NCI-H2196 treated with DMSO at 0.1 percent for 48 hours (cell line): ENCODE data around the gene STXBP5.

Experiments used
- DNase-seq: peaks from one replicate; lab custom pipeline; 2025; ENCODE audit not compliant: unreplicated experiment; lab: John Stamatoyannopoulos, UW

Gene STXBP5

DNA sequence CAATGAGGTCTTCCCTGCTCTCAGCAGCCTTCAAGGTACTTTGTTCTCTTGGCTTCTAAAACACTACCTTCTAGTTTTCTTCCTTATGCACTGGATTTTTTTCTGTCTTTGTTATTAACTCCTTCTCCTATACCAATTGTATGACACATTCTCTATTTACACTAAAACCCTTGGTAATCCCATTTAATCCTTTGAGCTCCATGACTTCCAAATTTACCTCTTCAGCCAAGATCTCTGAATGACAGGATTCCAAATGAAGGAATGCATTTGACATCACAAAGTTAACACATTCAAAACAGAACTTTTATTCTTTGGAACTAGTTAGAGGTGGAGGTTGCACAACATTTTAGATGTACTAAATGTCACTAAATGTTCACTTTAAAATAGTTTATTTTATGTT is 217.7 kb downstream of the STXBP5 start:
- no peak for DNase-seq

DNA sequence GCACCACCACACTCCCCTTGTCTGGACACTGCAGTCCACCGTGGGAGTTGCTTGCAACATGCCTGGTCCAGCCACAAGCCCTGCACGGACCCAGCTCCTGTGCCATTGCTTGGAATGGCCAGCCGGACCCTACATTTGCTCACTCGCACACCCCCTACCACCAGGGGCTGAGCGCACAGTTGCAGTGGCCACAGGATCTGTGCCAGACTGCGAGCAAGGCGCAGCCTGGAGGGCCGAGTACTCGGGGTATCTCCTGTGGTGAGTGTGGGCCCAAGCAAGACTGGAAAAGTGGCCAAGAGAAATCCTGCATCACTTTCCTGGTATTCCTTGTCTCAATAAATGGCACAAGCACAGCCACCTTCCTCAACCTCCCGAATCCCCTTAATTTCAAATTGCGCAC is 218.9 kb downstream of the STXBP5 start:
- no peak for DNase-seq

DNA sequence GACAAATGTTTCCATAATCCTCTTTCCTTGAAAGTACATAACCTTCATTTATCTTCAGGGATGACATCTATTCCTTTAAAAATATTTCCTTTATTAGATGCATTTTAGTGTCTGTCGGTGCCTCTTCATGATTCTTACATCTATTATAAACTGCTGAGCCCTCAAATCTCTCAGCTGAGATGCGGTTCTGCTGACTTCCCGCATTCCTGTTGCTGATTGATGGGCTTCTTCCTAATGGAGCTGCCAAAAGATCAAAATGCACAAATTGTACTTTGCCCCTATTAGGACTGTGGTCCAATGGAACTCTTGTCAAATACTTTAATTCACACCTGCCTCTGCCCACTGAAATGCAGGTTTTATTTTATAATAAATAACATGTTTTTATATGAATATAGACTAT is 225.6 kb downstream of the STXBP5 start:
- DNase-seq, result no peak

DNA sequence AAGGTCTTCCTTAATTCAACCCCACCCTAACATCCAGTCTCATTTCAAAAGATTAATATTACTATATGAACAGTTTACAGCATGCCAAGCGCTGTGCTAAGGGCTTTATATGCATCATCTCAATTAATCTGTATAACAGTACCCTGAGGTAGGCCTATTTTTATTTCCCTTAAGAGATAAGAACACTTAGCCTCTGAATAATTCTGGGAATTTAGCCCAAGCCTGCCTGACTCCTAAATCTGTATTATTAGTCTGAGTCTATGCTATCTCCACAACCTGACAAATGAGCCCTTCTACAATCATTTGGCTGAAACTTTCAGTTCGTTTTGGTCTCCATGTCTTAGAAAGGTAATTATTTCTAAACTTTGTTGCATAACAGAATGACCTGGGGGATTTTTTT is 226.6 kb downstream of the STXBP5 start:
- DNase-seq, result no peak

DNA sequence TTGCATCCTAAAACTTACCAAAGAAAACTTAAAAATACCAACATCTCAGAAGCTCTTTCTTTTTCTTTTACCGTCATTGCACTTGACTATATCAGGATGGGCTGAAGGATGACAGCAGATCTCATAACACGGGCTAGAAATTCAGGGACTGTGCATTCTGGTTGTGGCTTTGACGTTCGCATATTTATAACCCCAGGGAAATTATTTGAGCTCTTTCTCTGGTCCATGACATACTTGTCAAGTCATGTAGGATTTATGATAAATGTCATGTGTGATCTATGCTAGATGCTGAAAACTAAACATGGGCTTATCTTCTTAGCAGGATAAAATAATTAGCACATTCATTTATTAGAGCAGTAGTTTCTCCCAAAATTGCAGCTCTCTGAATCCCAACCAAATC is 229.9 kb downstream of the STXBP5 start:
- no peak for DNase-seq

DNA sequence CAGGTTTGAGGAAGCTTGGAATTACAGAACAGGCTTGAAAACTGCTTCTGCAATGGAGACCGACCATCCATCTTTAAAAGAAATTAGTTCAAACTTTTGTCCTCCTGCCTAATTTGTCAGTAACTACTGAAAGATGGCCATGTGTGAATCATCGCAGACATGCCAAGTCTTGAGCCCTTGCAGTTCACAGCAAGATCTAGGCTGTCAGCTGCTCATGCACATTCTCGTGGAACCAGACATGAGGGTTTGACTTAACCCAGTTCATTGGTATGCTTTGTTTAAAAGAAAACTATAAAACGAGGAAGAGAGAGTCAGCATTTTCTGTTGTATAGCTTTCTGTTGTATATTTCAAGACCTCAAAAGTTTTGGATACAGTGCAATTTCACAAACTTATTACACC is 230.3 kb downstream of the STXBP5 start:
- DNase-seq, result no peak

DNA sequence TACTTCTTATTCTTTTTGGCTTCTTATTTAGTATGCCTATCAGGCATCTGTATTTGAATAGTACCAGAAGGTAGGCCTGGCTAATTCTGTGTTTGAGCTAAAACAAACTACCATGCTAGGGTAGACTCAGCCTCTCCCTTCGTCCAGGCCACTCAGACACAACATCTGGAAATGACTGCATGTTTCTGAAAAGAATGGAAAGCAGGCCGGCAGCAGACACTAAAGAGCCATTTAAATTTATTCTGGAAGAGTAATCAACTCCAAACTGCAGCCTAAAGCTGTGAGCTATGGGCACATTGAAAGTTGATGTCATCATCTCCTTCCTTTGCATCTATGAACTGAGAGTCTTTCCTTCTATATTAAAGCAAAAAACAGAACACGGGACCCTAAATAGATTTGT is 233.4 kb downstream of the STXBP5 start:
- DNase-seq, result no peak

DNA sequence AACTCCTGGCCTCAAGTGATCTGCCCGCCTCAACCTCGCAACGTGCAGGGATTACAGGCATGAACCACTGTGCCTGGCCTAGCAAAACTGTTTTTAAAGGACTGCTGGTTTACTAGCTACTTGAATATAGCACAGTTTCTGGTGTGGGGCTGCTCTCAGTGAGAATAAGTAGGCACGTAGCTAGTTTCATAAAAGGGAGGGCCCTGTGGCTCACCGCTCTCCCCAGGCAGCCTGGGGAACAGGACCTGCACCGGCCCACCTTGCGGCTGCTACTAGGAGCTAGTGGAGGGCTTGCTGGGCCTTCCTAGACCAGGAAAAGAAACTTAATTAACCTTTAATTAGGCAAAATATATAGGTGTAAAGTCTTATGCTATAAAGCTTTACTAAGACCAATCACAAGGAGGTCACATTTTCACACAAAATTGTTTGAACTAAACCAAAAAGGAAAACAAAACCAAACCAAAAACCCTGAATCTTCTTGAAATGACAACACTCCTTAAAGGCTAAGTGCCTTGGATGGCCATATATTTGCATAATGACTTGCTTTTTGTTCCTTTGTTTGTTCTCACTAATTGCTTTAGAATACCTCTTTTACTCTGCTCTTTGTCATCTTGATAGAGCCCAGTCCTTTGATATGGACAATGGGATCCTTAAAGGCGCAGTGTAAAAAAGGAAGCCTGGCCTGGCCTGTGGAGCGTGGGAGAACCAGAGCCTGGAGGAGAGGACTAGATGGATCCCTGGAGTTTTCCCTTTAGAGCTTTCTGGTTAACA is 234.7 kb downstream of the STXBP5 start:
- DNase-seq, result no peak
